T1000 (cell line): ENCODE data around the gene MUCL3.
"Not testable (repeated sequence)": the region's sequence is repeated elsewhere in the genome, so short reads cannot be mapped to it uniquely, and the experiment has no call there.

Experiments
- DNase-seq: peaks from one replicate; lab custom pipeline; 2025; ENCODE audit warnings: mixed read lengths; lab: John Stamatoyannopoulos, UW

The MUCL3 gene

GRCh38 chr6:30983439-30983838 is 42.7 kb downstream of the MUCL3 start, which contains the start of gene MUC21:
Gene MUC21 (plus strand): TSS chr6:30983718. CDS start chr6:30983959, 241 bp downstream.
- no peak for DNase-seq

GRCh38 chr6:30985490-30985889 is 44.7 kb downstream of the MUCL3 start:
- DNase-seq = no peak

- no peak for DNase-seq
Observed at GRCh38 chr6:30987304-30987703, 46.5 kb downstream of the MUCL3 start.

GRCh38 chr6:30988209-30988825 is 47.5 kb downstream of the MUCL3 start:
- no peak for DNase-seq

- DNase-seq = no peak
Observed at GRCh38 chr6:30990422-30991086, 49.8 kb downstream of the MUCL3 start.

- DNase-seq = no peak
Observed at GRCh38 chr6:30991891-30992290, 51.1 kb downstream of the MUCL3 start.

GRCh38 chr6:30997301-30997700 is 56.5 kb downstream of the MUCL3 start:
- DNase-seq = no peak

- DNase-seq = no peak
Observed at GRCh38 chr6:30998785-30999184, 58.0 kb downstream of the MUCL3 start.

GRCh38 chr6:31000067-31000860 is 59.5 kb downstream of the MUCL3 start:
- not testable (repeated sequence) for DNase-seq

GRCh38 chr6:31001281-31001888 is 60.6 kb downstream of the MUCL3 start:
- no peak for DNase-seq

- DNase-seq = no peak
Observed at GRCh38 chr6:31002471-31002870, 61.7 kb downstream of the MUCL3 start.
